Suprapubic skin (tissue), 4 donors: ENCODE data around the gene ME3.

Source experiments
- CTCF ChIP-seq, 2 donors: fragments of 200-600 bp in 1 of 2; fragments of 450-650 bp in 1 of 2; sonication (generic) in 1 of 2; IDR thresholded peaks; one replicate each; pipeline ENCODE4 v1.5.1; 2016 to 2019; ENCODE audit warnings: antibody characterized with exemption in 2 of 2, mild to moderate bottlenecking in 1 of 2, moderate library complexity in 1 of 2
- POLR2A ChIP-seq, 2 donors: fragments of 450-650 bp; IDR thresholded peaks; one replicate each; pipeline ENCODE4 v1.6.1; 2017; ENCODE audit warnings: antibody characterized with exemption in 2 of 2, mild to moderate bottlenecking in 2 of 2, moderate library complexity in 2 of 2
- POLR2AphosphoS5 ChIP-seq, 3 donors: sonication (generic); formaldehyde crosslinking; IDR thresholded peaks; one replicate each; pipeline ENCODE4 v1.6.1; 2017; ENCODE audit warnings: antibody characterized with exemption in 3 of 3

GRCh38 chr11:86506235-86506634, 166.2 kb downstream of the ME3 start:
- TF ChIP-seq CTCF (IDR thresholded peaks at IDR 0.05), result no peak
- TF ChIP-seq POLR2A (IDR thresholded peaks at IDR 0.05), result no peak
- TF ChIP-seq POLR2AphosphoS5 (IDR thresholded peaks at IDR 0.05), result no peak
